ENCODE results near the gene PAQR4.

PAQR4 gene

DNA sequence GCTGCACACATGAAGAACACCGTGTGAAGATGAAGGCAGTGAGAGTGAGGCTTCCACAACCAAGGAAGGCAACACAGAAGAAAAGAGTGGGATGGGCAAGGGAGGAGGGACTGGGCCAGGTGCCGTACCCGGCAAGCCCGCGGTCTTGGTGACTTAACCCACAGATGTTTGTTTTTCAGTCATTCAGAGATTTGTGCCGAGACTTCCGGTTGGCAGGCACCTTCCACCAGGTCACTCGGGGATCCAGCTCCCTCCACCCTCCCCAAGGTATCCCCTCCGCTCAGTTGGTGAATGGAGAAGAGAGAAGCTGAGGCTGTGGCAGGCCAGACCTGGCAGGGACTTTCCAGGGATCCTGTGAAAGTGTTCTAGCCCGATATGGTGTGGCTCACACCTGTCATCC lies 9.9 kb upstream of the PAQR4 start:
- H3K4me1 ChIP-seq (ENCODE audit: control insufficient read depth in 1 of 2, insufficient read depth in 2 of 2, low read length in 2 of 2) = peaks cover 0 to 17% of the 10 kb centered on the region in 2 donors
- H3K36me3 ChIP-seq (ENCODE audit: control insufficient read depth in 1 of 2, insufficient read depth in 2 of 2, low read length in 2 of 2) = no peaks in the 10 kb centered on the region
- no peak overlapping the region for H3K27ac ChIP-seq (ENCODE audit: low read length)
- peaks cover 35% of the 10 kb centered on the region for H3K27me3 ChIP-seq (ENCODE audit: low read depth, low read length)
- H3K9me3 ChIP-seq (ENCODE audit: control insufficient read depth in 1 of 2, low read length in 2 of 2) = no peaks in the 10 kb centered on the region
- no peak overlapping the region for H3K4me3 ChIP-seq (ENCODE audit: low read depth in 1 of 2, low read length in 2 of 2)

DNA sequence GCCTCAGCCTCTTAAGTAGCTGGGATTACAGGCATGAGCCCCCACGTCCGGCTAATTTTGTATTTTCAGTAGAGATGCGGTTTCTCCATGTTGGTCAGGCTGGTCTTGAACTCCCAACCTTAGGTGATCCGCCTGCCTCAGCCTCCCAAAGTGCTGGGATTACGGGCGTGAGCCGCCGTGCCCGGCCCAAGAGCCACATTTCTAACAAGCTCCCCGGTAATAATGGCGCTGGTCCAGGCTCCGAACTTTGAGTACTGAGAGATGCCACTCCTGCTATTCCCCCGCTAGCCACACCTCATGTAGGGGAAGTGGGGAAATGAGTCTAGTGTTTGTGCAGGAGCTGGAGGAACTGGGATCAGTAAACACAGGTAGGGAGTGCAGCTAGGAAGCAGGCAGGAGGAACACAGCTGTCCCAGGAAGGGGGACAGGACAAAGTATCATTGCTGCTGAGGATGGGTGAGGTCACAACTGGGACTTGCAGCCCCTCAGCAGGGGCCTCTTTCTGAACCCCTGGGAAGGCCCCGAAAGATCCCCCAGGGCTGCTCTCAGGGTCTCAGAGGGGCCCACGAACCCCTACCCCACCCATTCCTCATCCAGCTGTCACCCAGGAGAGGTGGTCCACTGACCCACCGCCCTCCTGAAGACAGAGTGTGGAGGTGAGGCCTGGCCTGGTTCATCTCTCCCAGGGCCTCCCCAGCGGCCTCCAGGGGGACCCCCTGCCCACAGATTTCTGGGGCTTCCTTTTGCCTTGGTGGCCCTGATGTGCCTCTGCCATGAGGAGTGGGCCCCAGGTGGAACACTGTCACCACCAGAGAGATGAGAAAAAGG lies 8.8 kb upstream of the PAQR4 start:
- no peak overlapping the region for H3K4me3 ChIP-seq (ENCODE audit: low read depth in 1 of 2, low read length in 2 of 2)
- peaks cover 0 to 25% of the 10 kb centered on the region in 2 donors for H3K4me1 ChIP-seq (ENCODE audit: control insufficient read depth in 1 of 2, insufficient read depth in 2 of 2, low read length in 2 of 2)
- no peak overlapping the region for H3K27ac ChIP-seq (ENCODE audit: low read length)
- H3K36me3 ChIP-seq (ENCODE audit: control insufficient read depth in 1 of 2, insufficient read depth in 2 of 2, low read length in 2 of 2) = no peaks in the 10 kb centered on the region
- H3K9me3 ChIP-seq (ENCODE audit: control insufficient read depth in 1 of 2, low read length in 2 of 2) = no peaks in the 10 kb centered on the region
- H3K27me3 ChIP-seq (ENCODE audit: low read depth, low read length) = peaks cover 37% of the 10 kb centered on the region

DNA sequence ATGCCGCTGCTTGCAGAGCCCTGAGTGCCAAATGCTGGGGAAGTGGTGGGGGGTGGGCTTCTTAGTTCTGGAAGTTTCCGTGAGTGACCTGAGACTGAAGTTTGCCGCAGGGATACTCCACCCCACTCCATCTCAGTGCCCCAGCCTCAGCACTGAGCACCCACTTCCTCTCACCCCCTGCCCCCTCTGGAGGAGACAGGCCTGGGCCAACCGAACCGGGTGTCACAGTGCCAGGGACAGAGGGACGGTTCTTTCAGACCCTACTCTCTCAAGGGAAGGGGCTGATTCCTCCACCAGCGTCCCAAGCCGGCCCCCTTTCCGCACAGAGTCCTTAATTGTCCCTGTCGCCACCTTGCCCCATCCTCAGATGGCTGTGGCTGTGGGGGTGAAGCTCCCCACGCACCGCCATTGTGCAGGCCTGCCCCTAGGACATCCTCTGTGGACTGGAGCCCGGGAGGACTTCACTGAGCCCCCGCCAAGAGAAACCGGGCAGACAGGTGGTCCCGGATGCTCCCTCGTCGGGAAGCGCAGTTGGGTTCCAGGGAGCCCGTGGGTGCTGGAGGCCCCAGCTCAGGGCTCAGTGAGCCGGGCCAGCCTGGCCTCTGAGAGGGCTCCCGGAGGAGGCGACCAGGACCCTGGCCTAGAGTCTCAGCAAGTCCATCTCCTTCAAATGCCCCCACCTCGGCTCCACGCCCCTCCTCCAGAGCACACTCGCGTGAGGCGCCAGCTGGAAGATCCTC lies 6.6 kb upstream of the PAQR4 start:
- Histone ChIP-seq H3K4me1 (ENCODE audit: control insufficient read depth in 1 of 2, insufficient read depth in 2 of 2, low read length in 2 of 2) (peaks cover 0 to 35% of the 10 kb centered on the region in 2 donors), H3K36me3 (ENCODE audit: control insufficient read depth in 1 of 2, insufficient read depth in 2 of 2, low read length in 2 of 2) (no peaks in the 10 kb centered on the region), H3K9me3 (ENCODE audit: control insufficient read depth in 1 of 2, low read length in 2 of 2) (no peaks in the 10 kb centered on the region), H3K27me3 (ENCODE audit: low read depth, low read length) (peaks cover 46% of the 10 kb centered on the region), H3K4me3 (ENCODE audit: low read depth in 1 of 2, low read length in 2 of 2) (no peak overlapping the region), H3K27ac (ENCODE audit: low read length) (no peak overlapping the region)

DNA sequence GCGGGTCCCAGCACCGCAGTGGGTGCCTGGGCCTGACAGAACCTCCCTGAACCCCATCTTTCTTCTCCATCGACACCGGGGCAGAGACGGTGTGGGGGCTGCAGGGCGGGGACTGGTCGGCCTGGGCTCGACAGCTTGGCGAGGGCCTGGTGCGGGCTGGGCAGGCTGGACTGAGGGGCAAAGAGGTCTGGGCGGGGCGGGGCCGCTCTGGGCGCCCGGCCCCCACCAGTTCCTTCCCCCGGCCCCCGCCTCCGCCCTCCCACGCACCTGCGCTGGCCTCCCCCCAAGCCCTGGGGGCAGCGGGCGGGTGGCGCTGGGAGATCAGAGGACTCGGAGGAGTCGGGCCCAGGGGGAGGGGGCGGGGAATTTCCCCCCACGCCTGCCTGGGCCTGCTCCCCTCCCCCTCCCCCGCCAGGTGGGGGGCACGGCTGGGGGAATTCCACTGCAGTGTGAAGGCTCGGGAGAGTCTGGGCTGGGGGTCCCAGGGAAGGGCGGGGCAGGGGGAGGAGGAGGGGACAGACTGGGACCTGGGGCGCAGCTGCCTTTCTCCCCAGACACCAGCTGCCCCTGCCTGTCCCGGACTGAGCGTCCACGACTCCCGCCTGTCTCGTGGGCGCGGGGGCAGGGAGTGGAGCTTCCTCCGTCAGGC lies 6.0 kb upstream of the PAQR4 start:
- Histone ChIP-seq H3K4me1 (ENCODE audit: control insufficient read depth in 1 of 2, insufficient read depth in 2 of 2, low read length in 2 of 2) (peaks cover 0 to 42% of the 10 kb centered on the region in 2 donors), H3K4me3 (ENCODE audit: low read depth in 1 of 2, low read length in 2 of 2) (peak overlapping the region in 1 of 2 donors; percentile 56)

DNA sequence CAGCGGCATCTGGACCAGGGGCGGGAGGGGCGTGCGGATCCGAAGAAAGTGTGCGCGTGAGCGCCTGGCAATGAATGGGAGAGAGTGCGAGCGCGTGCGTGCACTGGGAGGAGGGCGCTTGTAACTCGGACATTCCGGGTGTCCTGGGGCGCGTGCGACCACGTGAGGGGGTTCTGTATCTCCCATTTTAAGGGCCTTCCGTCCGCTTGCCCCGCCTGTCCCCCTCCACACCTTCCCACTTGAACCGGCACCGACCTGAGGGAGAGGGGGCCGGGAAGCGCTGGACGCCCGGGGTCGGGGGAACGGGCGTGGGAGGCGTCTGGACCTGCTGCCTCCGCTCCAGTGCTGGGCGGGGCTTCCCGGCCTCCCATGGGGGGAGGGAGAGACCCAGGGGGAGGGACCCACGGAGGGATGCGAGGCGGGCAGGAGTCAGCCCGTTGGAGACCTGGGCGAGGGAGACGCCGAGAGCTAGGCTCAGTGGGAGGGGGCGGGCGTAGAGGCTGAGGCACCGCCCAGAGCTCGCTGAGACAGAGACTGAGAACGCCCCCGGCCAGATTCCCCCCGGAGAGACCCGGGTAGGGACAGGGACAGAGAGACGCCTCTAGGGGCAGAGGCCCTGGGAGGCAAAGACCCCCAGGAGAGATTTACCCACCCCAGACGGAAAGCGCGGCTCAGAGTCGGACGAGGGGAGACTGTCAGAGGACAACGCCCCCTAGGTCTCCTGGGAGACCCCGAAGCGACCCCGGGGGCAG lies 5.2 kb upstream of the PAQR4 start, which contains the start of gene KREMEN2:
Gene KREMEN2, plus strand, starts transcription at position 553 of the 752 bp plus-strand sequence. CDS start 246 bp downstream, outside the sequence.
- Histone ChIP-seq H3K4me1 (ENCODE audit: control insufficient read depth in 1 of 2, insufficient read depth in 2 of 2, low read length in 2 of 2) (peaks cover 0 to 49% of the 10 kb centered on the region in 2 donors), H3K27me3 (ENCODE audit: low read depth, low read length) (peaks cover 53% of the 10 kb centered on the region), H3K4me3 (ENCODE audit: low read depth in 1 of 2, low read length in 2 of 2) (peak within 1 kb of the TSS; percentile 3 to 56)

More for the DNA sequence above, 6.0 kb upstream of the PAQR4 start:
- Histone ChIP-seq H3K27me3 (ENCODE audit: low read depth, low read length) (peaks cover 52% of the 10 kb centered on the region), H3K9me3 (ENCODE audit: control insufficient read depth in 1 of 2, low read length in 2 of 2) (no peaks in the 10 kb centered on the region), H3K36me3 (ENCODE audit: control insufficient read depth in 1 of 2, insufficient read depth in 2 of 2, low read length in 2 of 2) (no peaks in the 10 kb centered on the region), H3K27ac (ENCODE audit: low read length) (no peak overlapping the region)

DNA sequence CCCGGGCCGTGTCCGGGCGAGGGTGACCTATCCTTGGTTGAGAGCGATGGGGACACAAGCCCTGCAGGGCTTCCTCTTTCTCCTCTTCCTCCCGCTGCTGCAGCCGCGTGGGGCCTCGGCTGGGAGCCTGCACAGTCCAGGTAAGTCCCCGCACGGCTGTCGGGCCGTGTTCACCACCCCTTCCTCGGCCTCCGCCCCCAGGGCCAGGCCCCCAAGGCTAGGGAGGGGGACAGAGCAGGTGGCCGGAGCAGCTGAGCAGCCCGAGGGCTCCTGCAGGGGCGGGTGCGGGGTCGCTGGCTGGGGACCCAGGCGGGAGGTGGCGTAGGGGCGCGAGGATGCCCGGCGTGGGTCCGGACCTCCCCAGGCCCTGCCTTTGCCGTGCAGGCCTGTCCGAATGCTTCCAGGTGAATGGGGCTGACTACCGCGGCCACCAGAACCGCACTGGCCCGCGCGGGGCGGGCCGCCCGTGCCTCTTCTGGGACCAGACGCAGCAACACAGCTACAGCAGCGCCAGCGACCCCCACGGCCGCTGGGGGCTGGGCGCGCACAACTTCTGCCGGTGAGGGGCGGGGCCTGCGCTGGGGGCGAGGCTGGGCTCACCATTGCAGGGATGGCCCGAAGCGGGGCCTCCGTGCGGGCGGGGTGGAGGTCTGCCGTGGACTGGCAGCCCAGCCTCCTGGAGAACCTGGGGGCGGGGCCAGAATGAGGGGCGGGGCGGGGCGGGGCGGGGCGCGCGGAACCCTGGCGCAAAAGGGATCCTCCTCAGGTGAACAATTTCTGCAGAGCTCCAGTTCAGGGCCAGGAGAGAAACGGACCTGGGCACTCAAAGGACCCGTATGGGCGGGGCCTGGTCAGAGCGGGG lies 4.4 kb upstream of the PAQR4 start:
- Histone ChIP-seq H3K27ac (ENCODE audit: low read length) (no peak overlapping the region), H3K4me3 (ENCODE audit: low read depth in 1 of 2, low read length in 2 of 2) (peak overlapping the region; percentile 3 to 56), H3K27me3 (ENCODE audit: low read depth, low read length) (peaks cover 53% of the 10 kb centered on the region), H3K9me3 (ENCODE audit: control insufficient read depth in 1 of 2, low read length in 2 of 2) (no peaks in the 10 kb centered on the region), H3K4me1 (ENCODE audit: control insufficient read depth in 1 of 2, insufficient read depth in 2 of 2, low read length in 2 of 2) (peaks cover 0 to 53% of the 10 kb centered on the region in 2 donors), H3K36me3 (ENCODE audit: control insufficient read depth in 1 of 2, insufficient read depth in 2 of 2, low read length in 2 of 2) (no peaks in the 10 kb centered on the region)

More for the DNA sequence above, 5.2 kb upstream of the PAQR4 start, which contains the start of gene KREMEN2:
- Histone ChIP-seq H3K36me3 (ENCODE audit: control insufficient read depth in 1 of 2, insufficient read depth in 2 of 2, low read length in 2 of 2) (no peaks in the 10 kb centered on the region), H3K27ac (ENCODE audit: low read length) (no peak within 1 kb of the TSS), H3K9me3 (ENCODE audit: control insufficient read depth in 1 of 2, low read length in 2 of 2) (no peaks in the 10 kb centered on the region)

DNA sequence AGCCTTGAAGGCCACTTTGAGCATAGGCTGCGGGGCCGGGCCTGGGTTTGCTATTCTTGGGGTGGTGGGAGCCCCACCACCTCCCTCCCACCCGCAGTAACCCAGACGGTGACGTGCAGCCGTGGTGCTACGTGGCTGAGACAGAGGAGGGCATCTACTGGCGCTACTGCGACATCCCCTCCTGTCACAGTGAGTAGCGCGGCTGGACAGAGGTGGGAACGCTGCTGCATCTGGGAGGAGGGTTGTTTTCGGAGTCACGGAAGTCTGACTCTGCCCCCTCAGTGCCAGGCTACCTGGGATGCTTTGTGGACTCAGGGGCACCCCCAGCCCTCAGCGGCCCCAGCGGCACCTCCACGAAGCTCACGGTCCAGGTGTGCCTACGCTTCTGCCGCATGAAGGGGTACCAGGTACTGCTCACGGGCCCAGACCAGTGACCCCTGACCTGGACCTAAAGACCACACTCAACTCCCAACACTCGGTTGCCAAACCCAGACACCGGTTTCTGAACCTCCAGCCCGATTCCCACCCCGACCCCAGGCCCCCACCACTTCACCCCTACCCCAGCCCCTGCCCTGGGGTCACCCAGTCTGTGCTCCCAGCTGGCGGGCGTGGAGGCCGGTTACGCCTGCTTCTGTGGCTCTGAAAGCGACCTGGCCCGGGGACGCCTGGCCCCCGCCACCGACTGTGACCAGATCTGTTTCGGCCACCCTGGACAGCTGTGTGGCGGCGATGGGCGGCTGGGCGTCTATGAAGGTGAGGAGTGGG lies 2.9 kb upstream of the PAQR4 start:
- H3K27me3 ChIP-seq (ENCODE audit: low read depth, low read length) = peaks cover 49% of the 10 kb centered on the region
- peak overlapping the region in 1 of 2 donors; percentile 35 for H3K4me3 ChIP-seq (ENCODE audit: low read depth in 1 of 2, low read length in 2 of 2)
- H3K27ac ChIP-seq (ENCODE audit: low read length) = no peak overlapping the region
- H3K36me3 ChIP-seq (ENCODE audit: control insufficient read depth in 1 of 2, insufficient read depth in 2 of 2, low read length in 2 of 2) = no peaks in the 10 kb centered on the region
- H3K4me1 ChIP-seq (ENCODE audit: control insufficient read depth in 1 of 2, insufficient read depth in 2 of 2, low read length in 2 of 2) = peaks cover 3 to 58% of the 10 kb centered on the region in 2 donors
- no peaks in the 10 kb centered on the region for H3K9me3 ChIP-seq (ENCODE audit: control insufficient read depth in 1 of 2, low read length in 2 of 2)

DNA sequence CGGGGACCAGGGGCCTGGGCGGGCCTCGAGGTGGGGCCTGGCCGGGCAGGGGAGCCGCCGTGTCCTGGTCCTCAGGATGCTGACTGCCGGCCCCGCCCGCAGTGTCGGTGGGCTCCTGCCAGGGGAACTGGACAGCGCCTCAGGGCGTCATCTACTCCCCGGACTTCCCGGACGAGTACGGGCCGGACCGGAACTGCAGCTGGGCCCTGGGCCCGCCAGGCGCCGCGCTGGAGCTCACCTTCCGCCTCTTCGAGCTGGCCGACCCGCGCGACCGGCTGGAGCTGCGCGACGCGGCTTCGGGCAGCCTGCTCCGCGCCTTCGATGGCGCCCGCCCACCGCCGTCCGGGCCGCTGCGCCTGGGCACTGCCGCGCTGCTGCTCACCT lies 2.3 kb upstream of the PAQR4 start:
- Histone ChIP-seq H3K4me1 (ENCODE audit: control insufficient read depth in 1 of 2, insufficient read depth in 2 of 2, low read length in 2 of 2) (peaks cover 3 to 58% of the 10 kb centered on the region in 2 donors), H3K9me3 (ENCODE audit: control insufficient read depth in 1 of 2, low read length in 2 of 2) (no peaks in the 10 kb centered on the region), H3K27ac (ENCODE audit: low read length) (no peak overlapping the region), H3K4me3 (ENCODE audit: low read depth in 1 of 2, low read length in 2 of 2) (peak overlapping the region in 1 of 2 donors; percentile 35), H3K36me3 (ENCODE audit: control insufficient read depth in 1 of 2, insufficient read depth in 2 of 2, low read length in 2 of 2) (no peaks in the 10 kb centered on the region), H3K27me3 (ENCODE audit: low read depth, low read length) (peaks cover 49% of the 10 kb centered on the region)

DNA sequence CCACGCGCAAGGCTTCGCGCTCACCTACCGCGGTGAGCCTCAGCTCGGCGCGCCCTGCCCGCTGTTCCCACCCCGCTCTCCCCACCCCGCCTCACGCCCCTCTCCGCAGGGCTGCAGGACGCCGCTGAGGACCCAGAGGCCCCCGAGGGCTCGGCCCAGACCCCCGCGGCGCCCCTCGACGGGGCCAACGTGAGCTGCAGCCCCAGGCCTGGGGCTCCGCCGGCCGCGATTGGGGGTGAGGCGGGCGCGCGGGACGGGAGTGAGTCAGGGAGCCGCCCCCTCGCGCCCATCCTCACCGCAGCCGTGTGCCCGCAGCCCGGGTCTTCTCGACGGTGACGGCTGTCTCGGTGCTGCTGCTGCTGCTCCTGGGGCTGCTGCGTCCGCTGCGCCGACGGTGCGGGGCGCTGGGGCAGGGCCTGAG lies 1.9 kb upstream of the PAQR4 start:
- peak overlapping the region in 1 of 2 donors; percentile 35 for H3K4me3 ChIP-seq (ENCODE audit: low read depth in 1 of 2, low read length in 2 of 2)
- H3K27me3 ChIP-seq (ENCODE audit: low read depth, low read length) = peaks cover 45% of the 10 kb centered on the region
- no peaks in the 10 kb centered on the region for H3K36me3 ChIP-seq (ENCODE audit: control insufficient read depth in 1 of 2, insufficient read depth in 2 of 2, low read length in 2 of 2)
- peaks cover 3 to 58% of the 10 kb centered on the region in 2 donors for H3K4me1 ChIP-seq (ENCODE audit: control insufficient read depth in 1 of 2, insufficient read depth in 2 of 2, low read length in 2 of 2)
- H3K27ac ChIP-seq (ENCODE audit: low read length) = no peak overlapping the region
- H3K9me3 ChIP-seq (ENCODE audit: control insufficient read depth in 1 of 2, low read length in 2 of 2) = no peaks in the 10 kb centered on the region

All from muscle layer of duodenum (tissue), 2 donors.